Keratinocyte (primary cell): Measurements from ENCODE around the gene HDAC9. TPM values are rescaled to one million over a fixed set of nuclear protein-coding genes. Genes with fewer than 3 reads are reported as not detected.

ENCODE experiments used
- DNase-seq: peaks from one replicate; pipeline ENCODE4 v3.0.0-alpha.2; 2011; ENCODE audit warnings: low read depth, missing footprints, low spot score
- FAIRE-seq: peaks from 2 replicates; lab custom pipeline; 2011; peaks lifted over from hg19 to GRCh38; lab: Jason Lieb, UNC
- H2AFZ ChIP-seq: 2 replicates; pipeline ENCODE4 v1.6.0; 2012; ENCODE audit warnings: low read length, control low read depth, inconsistent platforms; ENCODE audit not compliant: control insufficient read depth
- H3K27ac ChIP-seq: 2 replicates; pipeline ENCODE4 v1.5.1; 2011; ENCODE audit warnings: low read length; ENCODE audit not compliant: control insufficient read depth, insufficient read depth
- H3K27me3 ChIP-seq: 3 replicates; pipeline ENCODE4 v1.6.0; 2011; ENCODE audit warnings: low read length; ENCODE audit not compliant: control insufficient read depth, insufficient read depth; ENCODE audit errors: extremely low read depth
- H3K36me3 ChIP-seq, 2 experiments: 2 replicates in 1 of 2; 3 replicates in 1 of 2; pipeline ENCODE4 v1.5.1; 2011; ENCODE audit warnings: low read length in 2 of 2, mild to moderate bottlenecking in 1 of 2; ENCODE audit not compliant: control insufficient read depth in 2 of 2, insufficient read depth in 2 of 2; ENCODE audit errors: extremely low read depth in 1 of 2
- H3K4me1 ChIP-seq: 3 replicates; pipeline ENCODE4 v1.5.1; 2011; ENCODE audit warnings: low read length; ENCODE audit not compliant: control insufficient read depth, insufficient read depth; ENCODE audit errors: extremely low read depth
- H3K4me2 ChIP-seq: 3 replicates; pipeline ENCODE4 v1.6.0; 2011; ENCODE audit warnings: low read depth, low read length; ENCODE audit not compliant: control insufficient read depth, insufficient read depth; ENCODE audit errors: extremely low read depth
- H3K4me3 ChIP-seq, 3 experiments: fragments of 200-600 bp in 1 of 3; sonication (generic) in 1 of 3; 2 replicates in 2 of 3; 3 replicates in 1 of 3; pipeline ENCODE4 v1.5.1; 2011 to 2016; ENCODE audit warnings: low read length in 3 of 3, mild to moderate bottlenecking in 3 of 3, control low read depth in 2 of 3, inconsistent platforms in 1 of 3, low read depth in 1 of 3, mixed read lengths in 1 of 3, mixed run types in 1 of 3, moderate library complexity in 1 of 3; ENCODE audit not compliant: control insufficient read depth in 2 of 3, insufficient read depth in 2 of 3; ENCODE audit errors: extremely low read depth in 1 of 3
- H3K79me2 ChIP-seq: 2 replicates; pipeline ENCODE4 v1.6.0; 2012; ENCODE audit warnings: low read length; ENCODE audit not compliant: control insufficient read depth, insufficient read depth
- H3K9ac ChIP-seq: 3 replicates; pipeline ENCODE4 v1.6.0; 2011; ENCODE audit warnings: low read length; ENCODE audit not compliant: control insufficient read depth, insufficient read depth; ENCODE audit errors: extremely low read depth
- H3K9me1 ChIP-seq: 3 replicates; pipeline ENCODE4 v1.6.0; 2011; ENCODE audit warnings: low read length; ENCODE audit not compliant: control insufficient read depth, insufficient read depth; ENCODE audit errors: extremely low read depth
- H3K9me3 ChIP-seq: 2 replicates; pipeline ENCODE4 v1.5.1; 2012; ENCODE audit warnings: low read depth, low read length; ENCODE audit not compliant: control insufficient read depth
- H4K20me1 ChIP-seq: 3 replicates; pipeline ENCODE4 v1.6.0; 2011; ENCODE audit warnings: low read length; ENCODE audit not compliant: control insufficient read depth, insufficient read depth; ENCODE audit errors: extremely low read depth
- EZH2 ChIP-seq: IDR thresholded peaks from one replicate; pipeline ENCODE4 v1.6.1; 2012; ENCODE audit warnings: inconsistent platforms, mild to moderate bottlenecking, low read length, moderate library complexity
- dilution Hi-C: fragments of 300-500 bp; cut with MboI; formaldehyde crosslinking; loops from one replicate; pipeline ENCODE4 v1.7.0; 2020; ENCODE audit warnings: low sequenced_read_pairs; ENCODE audit not compliant: extremely low pct_ligation_motif_present
- polyA plus RNA-seq, 5 experiments: library from polyadenylated mRNA; depleted of rRNA in 3 of 5; stranded (reverse) in 3 of 5; stranded (forward) in 1 of 5; unstranded in 1 of 5; fragments of >200 nt; gene quantifications; 1 replicate in 1 of 5; 2 replicates in 3 of 5; 3 replicates in 1 of 5; pipeline versions ENCODE4 v1.2.1 to v1.2.3, GENCODE V29; 2011 to 2012; ENCODE audit warnings: missing spikeins in 2 of 5, low read depth in 1 of 5, low replicate concordance in 1 of 5
- TF ChIP-seq, protein P1 (sequence below), 3 experiments: IDR thresholded peaks in 1 of 3; conservative IDR thresholded peaks in 1 of 3; optimal IDR thresholded peaks in 1 of 3; 2 replicates in 2 of 3; 3 replicates in 1 of 3; pipeline versions ENCODE3 to v1.5.1; 2011; ENCODE audit warnings: low read length in 3 of 3, mild to moderate bottlenecking in 3 of 3, moderate library complexity in 2 of 3, control low read depth in 1 of 3, inconsistent platforms in 1 of 3; ENCODE audit not compliant: insufficient read depth in 2 of 3; ENCODE audit errors: extremely low read depth in 1 of 3

The HDAC9 gene
- polyA plus RNA-seq, 1 donor (not counting 4 experiments of a cell fraction or from before 2014, with no cell fraction given): 24.6 TPM

- Histone ChIP-seq H2AFZ (no peak overlapping the region), H3K36me3 (no peaks in the 10 kb centered on the region), H3K9ac (no peak overlapping the region), H3K4me1 (no peaks in the 10 kb centered on the region), H3K4me3 (no peak overlapping the region), H3K27me3 (no peaks in the 10 kb centered on the region), H3K9me3 (no peaks in the 10 kb centered on the region), H3K79me2 (no peaks in the 10 kb centered on the region), H3K4me2 (no peak overlapping the region), H3K27ac (no peak overlapping the region), H3K9me1 (no peaks in the 10 kb centered on the region), H4K20me1 (no peaks in the 10 kb centered on the region)
- DNase-seq: no peak
- dilution Hi-C loops: no loop called here
- TF ChIP-seq EZH2: no peak
- FAIRE-seq: no peak
Measured at GRCh38 chr7:18698258-18698734, 202.7 kb downstream of the HDAC9 start.

- dilution Hi-C loops: no loop called here
- Histone ChIP-seq H3K27me3 (no peaks in the 10 kb centered on the region), H3K4me1 (no peaks in the 10 kb centered on the region), H3K9me1 (no peaks in the 10 kb centered on the region), H3K9ac (no peak overlapping the region), H3K79me2 (no peaks in the 10 kb centered on the region), H2AFZ (no peak overlapping the region), H4K20me1 (no peaks in the 10 kb centered on the region), H3K36me3 (no peaks in the 10 kb centered on the region), H3K4me3 (no peak overlapping the region), H3K9me3 (no peaks in the 10 kb centered on the region), H3K4me2 (no peak overlapping the region), H3K27ac (no peak overlapping the region)
- FAIRE-seq: no peak
- TF ChIP-seq, protein P1, sequence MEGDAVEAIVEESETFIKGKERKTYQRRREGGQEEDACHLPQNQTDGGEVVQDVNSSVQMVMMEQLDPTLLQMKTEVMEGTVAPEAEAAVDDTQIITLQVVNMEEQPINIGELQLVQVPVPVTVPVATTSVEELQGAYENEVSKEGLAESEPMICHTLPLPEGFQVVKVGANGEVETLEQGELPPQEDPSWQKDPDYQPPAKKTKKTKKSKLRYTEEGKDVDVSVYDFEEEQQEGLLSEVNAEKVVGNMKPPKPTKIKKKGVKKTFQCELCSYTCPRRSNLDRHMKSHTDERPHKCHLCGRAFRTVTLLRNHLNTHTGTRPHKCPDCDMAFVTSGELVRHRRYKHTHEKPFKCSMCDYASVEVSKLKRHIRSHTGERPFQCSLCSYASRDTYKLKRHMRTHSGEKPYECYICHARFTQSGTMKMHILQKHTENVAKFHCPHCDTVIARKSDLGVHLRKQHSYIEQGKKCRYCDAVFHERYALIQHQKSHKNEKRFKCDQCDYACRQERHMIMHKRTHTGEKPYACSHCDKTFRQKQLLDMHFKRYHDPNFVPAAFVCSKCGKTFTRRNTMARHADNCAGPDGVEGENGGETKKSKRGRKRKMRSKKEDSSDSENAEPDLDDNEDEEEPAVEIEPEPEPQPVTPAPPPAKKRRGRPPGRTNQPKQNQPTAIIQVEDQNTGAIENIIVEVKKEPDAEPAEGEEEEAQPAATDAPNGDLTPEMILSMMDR (optimal IDR thresholded peaks at IDR 0.05 in 1 of 3, IDR thresholded peaks at IDR 0.05 in 1 of 3, conservative IDR thresholded peaks at IDR 0.05 in 1 of 3; ENCODE audit: extremely low read depth in 1 of 3, insufficient read depth in 2 of 3, low read length in 3 of 3): no peak
- no peak for TF ChIP-seq EZH2
- DNase-seq: no peak
Measured at GRCh38 chr7:18700147-18700546, 204.6 kb downstream of the HDAC9 start.
